RWPE1 (cell line): ENCODE results near the gene LIME1.
A peak's percentile ranks its signal among the peaks of the same experiment; 100 is the strongest.

Experiments used
- CTCF ChIA-PET: fragments of 350-600 bp; sonication (Branson Sonifier 250); formaldehyde crosslinking; extraction: SDS; loops from one replicate; lab custom pipeline; 2021; lab: Yijun Ruan, JAX
- POLR2A ChIA-PET: fragments of 400-600 bp; formaldehyde crosslinking; extraction: SDS; loops from one replicate; lab custom pipeline; 2020; ENCODE audit warnings: antibody characterized with exemption; ENCODE audit not compliant: low non-redundant PET; lab: Yijun Ruan, JAX
- DNase-seq: peaks from one replicate; pipeline ENCODE4 v3.0.0; 2012; ENCODE audit warnings: low spot score
- H3K27ac ChIP-seq: fragments of 450-650 bp; 2 replicates; pipeline ENCODE4 v1.5.1; 2017
- TF ChIP-seq, protein P1 (sequence below): fragments of 450-650 bp; conservative IDR thresholded peaks from 2 replicates; pipeline ENCODE4 v1.5.1; 2017; ENCODE audit warnings: low read depth, mild to moderate bottlenecking

Gene LIME1

DNA sequence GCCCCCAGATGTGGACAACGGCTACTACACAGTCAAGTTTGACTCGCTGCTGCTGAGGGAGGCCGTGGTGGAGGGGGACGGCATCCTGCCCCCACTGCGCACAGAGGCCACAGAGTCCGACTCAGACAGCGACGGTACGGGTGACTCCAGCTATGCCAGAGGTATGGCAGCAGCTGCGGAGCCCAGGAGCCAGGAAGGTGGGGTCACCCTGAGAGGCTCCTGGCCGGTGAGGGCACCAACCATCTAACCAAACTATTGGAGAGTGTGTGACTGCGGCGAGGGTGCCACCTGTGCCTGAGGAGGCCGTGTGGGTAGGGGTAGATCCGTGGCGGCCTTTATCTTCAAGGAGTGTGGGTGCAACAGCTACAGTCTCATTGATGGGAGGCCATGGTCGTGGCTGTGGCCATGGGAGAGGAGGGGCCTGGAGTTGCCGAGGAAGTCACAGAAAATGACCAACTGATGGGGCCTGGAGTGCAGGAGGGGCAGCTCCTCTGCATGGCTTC, 2.8 kb upstream of the LIME1 start:
- H3K27ac ChIP-seq: peak overlapping the region; percentile 5
- TF ChIP-seq, protein P1, sequence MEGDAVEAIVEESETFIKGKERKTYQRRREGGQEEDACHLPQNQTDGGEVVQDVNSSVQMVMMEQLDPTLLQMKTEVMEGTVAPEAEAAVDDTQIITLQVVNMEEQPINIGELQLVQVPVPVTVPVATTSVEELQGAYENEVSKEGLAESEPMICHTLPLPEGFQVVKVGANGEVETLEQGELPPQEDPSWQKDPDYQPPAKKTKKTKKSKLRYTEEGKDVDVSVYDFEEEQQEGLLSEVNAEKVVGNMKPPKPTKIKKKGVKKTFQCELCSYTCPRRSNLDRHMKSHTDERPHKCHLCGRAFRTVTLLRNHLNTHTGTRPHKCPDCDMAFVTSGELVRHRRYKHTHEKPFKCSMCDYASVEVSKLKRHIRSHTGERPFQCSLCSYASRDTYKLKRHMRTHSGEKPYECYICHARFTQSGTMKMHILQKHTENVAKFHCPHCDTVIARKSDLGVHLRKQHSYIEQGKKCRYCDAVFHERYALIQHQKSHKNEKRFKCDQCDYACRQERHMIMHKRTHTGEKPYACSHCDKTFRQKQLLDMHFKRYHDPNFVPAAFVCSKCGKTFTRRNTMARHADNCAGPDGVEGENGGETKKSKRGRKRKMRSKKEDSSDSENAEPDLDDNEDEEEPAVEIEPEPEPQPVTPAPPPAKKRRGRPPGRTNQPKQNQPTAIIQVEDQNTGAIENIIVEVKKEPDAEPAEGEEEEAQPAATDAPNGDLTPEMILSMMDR: no peak
- CTCF ChIA-PET: interaction anchor here (0.6 kb wide), 1 partner anchor 190 kb away, joined by 4 read pairs; no protein-coding TSS in a partner anchor
- DNase-seq: no peak
- POLR2A ChIA-PET: interaction anchor here (0.6 kb wide), 1 partner anchor 23 kb away, joined by 4 read pairs; no protein-coding TSS in a partner anchor

DNA sequence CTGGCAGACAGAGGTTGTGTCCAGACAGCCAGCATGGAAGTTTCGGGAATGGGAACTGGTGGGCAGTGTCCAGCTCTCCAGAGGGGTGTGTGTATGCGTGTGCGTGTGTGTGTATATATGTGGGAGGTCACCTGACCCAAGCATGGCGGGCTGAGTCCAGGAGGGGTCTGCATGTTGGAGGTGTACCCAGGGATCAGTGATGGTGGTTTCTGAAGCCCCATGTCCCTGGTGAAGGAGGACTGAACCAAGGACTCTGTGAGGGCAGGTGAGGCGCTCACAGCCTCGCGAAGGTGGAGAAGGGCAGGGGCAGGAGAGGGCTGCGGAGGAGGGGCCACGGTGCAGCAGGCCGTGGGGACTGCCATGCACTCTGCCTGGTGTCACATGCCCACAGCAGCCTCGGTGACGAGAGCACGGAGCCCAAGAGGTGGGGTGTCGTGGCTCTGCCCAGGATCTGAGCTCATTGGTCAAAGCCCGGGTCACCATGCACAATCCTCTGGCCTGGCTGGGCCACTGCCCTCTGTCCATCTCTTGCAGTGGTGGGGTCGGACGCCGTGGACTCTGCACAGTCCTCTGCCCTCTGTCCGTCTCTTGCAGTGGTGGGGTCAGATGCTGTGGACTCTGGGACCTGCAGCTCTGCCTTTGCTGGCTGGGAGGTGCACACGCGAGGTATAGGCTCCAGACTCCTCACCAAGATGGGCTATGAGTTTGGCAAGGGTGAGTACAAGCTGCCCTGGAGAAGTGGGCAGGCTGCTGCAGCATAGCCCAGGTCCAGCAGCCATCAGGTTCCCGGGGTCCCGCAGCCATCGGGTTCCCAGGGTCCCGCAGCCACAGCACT, 2.1 kb upstream of the LIME1 start:
- CTCF ChIA-PET: no interaction called here
- TF ChIP-seq, protein P1: no peak
- peak overlapping the region; percentile 5; the same call in 1 of the 2 replicates for H3K27ac ChIP-seq
- no peak for DNase-seq
- POLR2A ChIA-PET: interaction anchor here (0.6 kb wide), 1 partner anchor 23 kb away, joined by 4 read pairs; no protein-coding TSS in a partner anchor

DNA sequence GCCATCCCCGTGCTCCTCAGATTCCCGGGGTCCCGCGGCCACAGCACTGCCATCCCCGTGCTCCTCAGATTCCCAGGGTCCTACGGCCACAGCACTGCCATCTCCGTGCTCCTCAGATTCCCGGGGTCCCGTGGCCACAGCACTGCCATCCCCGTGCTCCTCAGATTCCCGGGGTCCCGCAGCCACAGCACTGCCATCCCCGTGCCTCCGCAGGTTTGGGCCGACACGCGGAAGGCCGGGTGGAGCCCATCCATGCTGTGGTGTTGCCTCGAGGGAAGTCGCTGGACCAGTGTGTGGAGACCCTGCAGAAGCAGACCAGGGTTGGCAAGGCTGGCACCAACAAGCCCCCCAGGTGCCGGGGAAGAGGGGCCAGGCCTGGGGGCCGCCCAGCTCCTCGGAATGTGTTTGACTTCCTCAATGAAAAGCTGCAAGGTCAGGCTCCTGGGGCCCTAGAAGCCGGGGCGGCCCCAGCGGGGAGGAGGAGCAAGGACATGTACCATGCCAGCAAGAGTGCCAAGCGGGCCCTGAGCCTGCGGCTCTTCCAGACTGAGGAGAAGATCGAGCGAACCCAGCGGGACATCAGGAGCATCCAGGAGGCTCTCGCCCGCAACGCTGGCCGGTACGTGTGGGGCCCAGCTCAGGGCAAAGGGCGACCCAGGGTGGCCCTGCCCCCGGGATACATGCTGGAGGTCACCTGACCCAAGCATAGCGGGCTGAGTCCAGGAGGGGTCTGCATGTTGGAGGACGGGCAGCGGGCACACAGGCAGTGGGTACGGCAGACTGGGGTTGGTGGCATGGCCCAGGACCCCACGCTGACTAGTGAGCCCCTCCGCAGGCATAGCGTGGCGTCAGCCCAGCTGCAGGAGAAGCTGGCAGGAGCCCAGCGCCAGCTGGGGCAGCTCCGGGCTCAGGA, 1.3 kb upstream of the LIME1 start:
- CTCF ChIA-PET: interaction anchor here (1.6 kb wide), 1 partner anchor 7 kb away, joined by 4 read pairs; no protein-coding TSS in a partner anchor

DNA sequence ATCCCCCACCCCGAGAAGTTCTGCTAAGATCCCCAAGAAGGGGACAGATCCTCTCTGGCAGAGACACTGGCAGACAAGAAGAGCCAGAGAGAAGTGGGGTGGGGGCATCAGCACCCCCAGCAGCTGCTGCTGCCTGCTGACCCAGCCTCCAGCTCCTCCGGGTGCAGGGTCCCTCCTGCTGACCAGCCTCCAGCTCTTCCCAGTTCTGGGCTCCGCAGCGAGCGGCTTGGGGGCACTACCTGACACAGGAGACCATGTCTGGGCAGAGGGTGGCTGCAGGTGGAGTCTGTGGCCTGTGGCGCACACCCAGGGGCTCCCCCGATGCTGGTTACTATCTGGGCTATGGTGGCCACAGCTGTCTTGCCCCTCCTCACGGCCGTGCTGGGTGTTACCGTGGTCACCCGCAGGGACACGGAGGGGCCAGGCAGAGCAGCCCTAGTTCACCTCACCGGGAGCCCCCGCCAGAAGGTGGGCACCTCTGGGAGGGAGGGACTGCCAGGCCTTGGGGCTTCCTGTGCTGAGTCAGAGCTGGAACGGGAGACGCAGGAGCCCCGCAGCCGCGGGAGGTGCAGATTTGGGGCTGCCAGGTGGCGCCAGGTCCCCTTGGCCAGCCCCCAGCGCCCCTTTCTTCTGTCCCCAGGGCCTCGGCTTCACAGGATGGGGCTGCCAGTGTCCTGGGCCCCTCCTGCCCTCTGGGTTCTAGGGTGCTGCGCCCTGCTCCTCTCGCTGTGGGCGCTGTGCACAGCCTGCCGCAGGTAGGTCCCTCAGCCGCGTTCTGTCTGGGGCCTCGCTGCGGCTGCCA, 630 bp downstream of the LIME1 start:
- TF ChIP-seq, protein P1: no peak
- ChIA-PET POLR2A (no interaction called here), CTCF (interaction anchor here (0.5 to 2.0 kb wide), 9 partner anchors 9 to 216 kb away, joined by 3 to 8 read pairs (median 4); partner anchors contain the start of genes ARFRP1 and ZGPAT)
- peak overlapping the region; percentile 99 for H3K27ac ChIP-seq
- no peak for DNase-seq

More for the DNA sequence above, 1.3 kb upstream of the LIME1 start:
- H3K27ac ChIP-seq: peak overlapping the region; percentile 99
- DNase-seq: no peak
- POLR2A ChIA-PET: no interaction called here
- TF ChIP-seq, protein P1: no peak

DNA sequence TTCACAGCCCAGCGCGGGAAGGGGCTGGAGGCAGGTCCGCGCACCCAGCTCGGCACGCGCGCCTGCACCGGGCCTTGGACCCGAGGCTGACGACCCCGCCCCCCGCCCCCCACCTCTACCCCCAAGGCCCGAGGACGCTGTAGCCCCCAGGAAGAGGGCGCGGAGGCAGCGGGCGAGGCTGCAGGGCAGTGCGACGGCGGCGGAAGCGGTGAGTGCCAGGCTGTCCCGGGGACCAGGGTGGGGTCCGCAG, 1.2 kb downstream of the LIME1 start:
- POLR2A ChIA-PET: no interaction called here
- CTCF ChIA-PET: interaction anchor here (0.6 to 2.0 kb wide), 4 partner anchors 14 to 215 kb away, joined by 4 to 8 read pairs (median 4); partner anchors contain the start of genes ARFRP1 and ZGPAT

More for the DNA sequence above, 1.2 kb downstream of the LIME1 start:
- TF ChIP-seq, protein P1: no peak
- no peak for DNase-seq
- peak overlapping the region; percentile 99 for H3K27ac ChIP-seq
